Vagina (tissue), 2 donors: Measurements from ENCODE around the gene ARSG.

Experiments used
- CTCF ChIP-seq, 3 experiments: fragments of 450-650 bp in 2 of 3; fragments of 200-600 bp in 1 of 3; sonication (generic) in 1 of 3; IDR thresholded peaks; one replicate each; pipeline ENCODE4 v1.5.1; 2017 to 2019; ENCODE audit warnings: antibody characterized with exemption in 3 of 3, mild to moderate bottlenecking in 2 of 3, moderate library complexity in 2 of 3
- POLR2AphosphoS5 ChIP-seq, 2 donors: sonication (generic); formaldehyde crosslinking; IDR thresholded peaks; one replicate each; pipeline ENCODE4 v1.9.0; 2017; ENCODE audit warnings: antibody characterized with exemption in 2 of 2, mild to moderate bottlenecking in 2 of 2, low read depth in 1 of 2; ENCODE audit not compliant: insufficient read depth in 1 of 2

GRCh38 chr17:68457539-68458259 is 166.4 kb downstream of the ARSG start:
- TF ChIP-seq CTCF (IDR thresholded peaks at IDR 0.05) (no peak), POLR2AphosphoS5 (IDR thresholded peaks at IDR 0.05; ENCODE audit: insufficient read depth in 1 of 2, low read depth in 1 of 2) (peak; percentile 95 to 98)
